Spleen (tissue), 7 donors: ENCODE data around the gene MRS2.

Experiments used
- CTCF ChIP-seq, 11 experiments: fragments of 200-600 bp in 7 of 11; fragments of 450-650 bp in 4 of 11; sonication (generic) in 4 of 11; IDR thresholded peaks in 8 of 11; conservative IDR thresholded peaks in 3 of 11; 1 replicate in 7 of 11; 2 replicates in 4 of 11; pipeline versions ENCODE4 v1.4.0 to v1.8.0; 2016 to 2021; ENCODE audit warnings: antibody characterized with exemption in 11 of 11, inconsistent platforms in 4 of 11, mild to moderate bottlenecking in 1 of 11
- POLR2A ChIP-seq, 3 donors: fragments of 450-650 bp; IDR thresholded peaks; one replicate each; pipeline ENCODE4 v1.5.1; 2017; ENCODE audit warnings: antibody characterized with exemption in 3 of 3, mild to moderate bottlenecking in 1 of 3
- POLR2AphosphoS5 ChIP-seq, 3 donors: sonication (generic); formaldehyde crosslinking; IDR thresholded peaks; one replicate each; pipeline ENCODE4 v1.5.1; 2017; ENCODE audit warnings: antibody characterized with exemption in 3 of 3
- donor health status: DM: no; HTN: no; CAD: no; lungs with moderate emphysema.
- donor health status: DM: no; HTN: no; CAD: no.
- donor health status: DM: no; HTN: no; CAD: no.

GRCh38 chr6:24458134-24458533 is 55.4 kb downstream of the MRS2 start:
- TF ChIP-seq POLR2A (IDR thresholded peaks at IDR 0.05) (no peak), CTCF (IDR thresholded peaks at IDR 0.05 in 8 of 11, conservative IDR thresholded peaks at IDR 0.05 in 3 of 11) (no peak), POLR2AphosphoS5 (IDR thresholded peaks at IDR 0.05) (no peak)
